Loucy (cell line): ENCODE data around the gene FSTL4.

Source experiments
- H2AFZ ChIP-seq: fragments of 200-600 bp; sonication (generic); 2 replicates; pipeline ENCODE4 v1.6.0; 2016; ENCODE audit warnings: antibody characterized with exemption, mild to moderate bottlenecking, low read length, moderate library complexity
- H3F3A ChIP-seq: fragments of 200-600 bp; 2 replicates; pipeline ENCODE4 v1.6.0; 2016; ENCODE audit warnings: antibody characterized with exemption, low read depth, mild to moderate bottlenecking
- H3K27me3 ChIP-seq: fragments of 200-600 bp; sonication (generic); 2 replicates; pipeline ENCODE4 v1.6.1; 2014; ENCODE audit warnings: low read length, mild to moderate bottlenecking; ENCODE audit not compliant: insufficient read depth, poor library complexity, severe bottlenecking
- H3K36me3 ChIP-seq: fragments of 200-600 bp; sonication (generic); 2 replicates; pipeline ENCODE4 v1.6.1; 2016; ENCODE audit warnings: low read length; ENCODE audit not compliant: insufficient read depth
- H3K4me1 ChIP-seq: fragments of 200-600 bp; sonication (generic); 2 replicates; pipeline ENCODE4 v1.5.1; 2014; ENCODE audit warnings: low read length, mild to moderate bottlenecking; ENCODE audit not compliant: insufficient read depth, poor library complexity, severe bottlenecking
- H3K4me2 ChIP-seq: fragments of 200-600 bp; sonication (generic); 2 replicates; pipeline ENCODE4 v1.6.0; 2014; ENCODE audit warnings: antibody characterized with exemption, low read length, low read depth, mild to moderate bottlenecking; ENCODE audit not compliant: poor library complexity, severe bottlenecking
- H3K4me3 ChIP-seq: fragments of 200-600 bp; sonication (generic); 2 replicates; pipeline ENCODE4 v1.5.1; 2014; ENCODE audit warnings: low read length, mild to moderate bottlenecking, mixed read lengths; ENCODE audit not compliant: poor library complexity, severe bottlenecking
- H3K79me2 ChIP-seq: fragments of 200-600 bp; sonication (generic); 2 replicates; pipeline ENCODE4 v1.6.1; 2014; ENCODE audit warnings: low read length; ENCODE audit not compliant: insufficient read depth
- H3K9ac ChIP-seq: fragments of 200-600 bp; sonication (generic); 2 replicates; pipeline ENCODE4 v1.6.0; 2014; ENCODE audit warnings: mild to moderate bottlenecking, low read depth, low read length, moderate library complexity; ENCODE audit not compliant: poor library complexity, severe bottlenecking
- H3K9me2 ChIP-seq: fragments of 200-600 bp; sonication (generic); replicated peaks from 2 replicates; pipeline ENCODE4 v1.6.1; 2016; ENCODE audit warnings: low read depth, low read length, mixed read lengths
- H3K9me3 ChIP-seq: fragments of 200-600 bp; sonication (generic); 2 replicates; pipeline ENCODE4 v1.6.1; 2014; ENCODE audit warnings: mild to moderate bottlenecking, antibody characterized with exemption, low read length, low read depth; ENCODE audit not compliant: insufficient read depth
- H4K20me1 ChIP-seq: fragments of 200-600 bp; sonication (generic); 2 replicates; pipeline ENCODE4 v1.6.0; 2014; ENCODE audit warnings: antibody characterized with exemption, low read length, mild to moderate bottlenecking; ENCODE audit not compliant: insufficient read depth, poor library complexity, severe bottlenecking
- EZH2phosphoT487 ChIP-seq: fragments of 200-600 bp; IDR thresholded peaks from 2 replicates; pipeline ENCODE4 v1.6.1; 2018; ENCODE audit warnings: antibody characterized with exemption, mild to moderate bottlenecking, moderate library complexity, borderline replicate concordance
- TF ChIP-seq, protein P1 (sequence below): fragments of 200-600 bp; sonication (generic); conservative IDR thresholded peaks from 2 replicates; pipeline ENCODE4 v1.5.1; 2014; ENCODE audit warnings: mild to moderate bottlenecking, antibody characterized with exemption, low read length

Gene FSTL4

DNA sequence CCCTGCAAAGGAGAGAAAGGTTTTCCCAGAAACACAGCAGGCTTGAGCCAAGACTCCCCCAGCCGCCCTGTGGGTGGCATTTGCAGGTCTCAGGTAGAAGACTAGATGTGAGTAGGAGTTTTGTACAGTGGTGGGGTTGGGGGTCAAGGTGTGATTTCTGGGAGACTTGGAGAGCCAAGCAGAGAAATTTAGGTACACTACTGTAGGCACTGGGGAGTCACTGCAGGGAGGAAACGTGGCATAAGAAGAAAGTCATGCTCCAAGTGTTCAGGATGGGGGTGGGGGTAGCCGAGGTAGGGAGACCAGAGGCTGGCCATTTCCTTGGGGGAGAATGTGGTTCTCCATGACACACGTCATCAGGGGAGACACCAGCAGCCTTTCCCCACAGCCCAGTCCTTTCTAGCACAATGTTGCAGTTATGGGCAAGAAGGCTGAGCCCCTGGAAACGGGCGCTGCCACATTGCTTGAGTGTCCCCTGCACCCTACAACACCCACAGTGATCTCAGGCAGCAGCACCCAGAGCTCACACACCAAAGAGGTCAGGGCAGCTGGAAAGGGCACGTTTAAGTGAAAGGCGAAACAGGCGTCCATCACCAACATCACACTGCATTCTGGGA lies 210.5 kb downstream of the FSTL4 start:
- H3K4me2 ChIP-seq, result no peak overlapping the region
- no peaks in the 10 kb centered on the region for H3K9me3 ChIP-seq
- H3K27me3 ChIP-seq, result no peaks in the 10 kb centered on the region
- peaks cover 13% of the 10 kb centered on the region for H3K4me1 ChIP-seq
- no peak overlapping the region for H3K4me3 ChIP-seq
- H3F3A ChIP-seq, result no peaks in the 10 kb centered on the region
- no peak overlapping the region for H2AFZ ChIP-seq
- H3K9ac ChIP-seq, result no peak overlapping the region
- H4K20me1 ChIP-seq, result no peaks in the 10 kb centered on the region
- no peaks in the 10 kb centered on the region for H3K36me3 ChIP-seq
- H3K9me2 ChIP-seq, result no peaks in the 10 kb centered on the region
- H3K79me2 ChIP-seq, result no peaks in the 10 kb centered on the region
- TF ChIP-seq EZH2phosphoT487, result no peak
- TF ChIP-seq, protein P1, sequence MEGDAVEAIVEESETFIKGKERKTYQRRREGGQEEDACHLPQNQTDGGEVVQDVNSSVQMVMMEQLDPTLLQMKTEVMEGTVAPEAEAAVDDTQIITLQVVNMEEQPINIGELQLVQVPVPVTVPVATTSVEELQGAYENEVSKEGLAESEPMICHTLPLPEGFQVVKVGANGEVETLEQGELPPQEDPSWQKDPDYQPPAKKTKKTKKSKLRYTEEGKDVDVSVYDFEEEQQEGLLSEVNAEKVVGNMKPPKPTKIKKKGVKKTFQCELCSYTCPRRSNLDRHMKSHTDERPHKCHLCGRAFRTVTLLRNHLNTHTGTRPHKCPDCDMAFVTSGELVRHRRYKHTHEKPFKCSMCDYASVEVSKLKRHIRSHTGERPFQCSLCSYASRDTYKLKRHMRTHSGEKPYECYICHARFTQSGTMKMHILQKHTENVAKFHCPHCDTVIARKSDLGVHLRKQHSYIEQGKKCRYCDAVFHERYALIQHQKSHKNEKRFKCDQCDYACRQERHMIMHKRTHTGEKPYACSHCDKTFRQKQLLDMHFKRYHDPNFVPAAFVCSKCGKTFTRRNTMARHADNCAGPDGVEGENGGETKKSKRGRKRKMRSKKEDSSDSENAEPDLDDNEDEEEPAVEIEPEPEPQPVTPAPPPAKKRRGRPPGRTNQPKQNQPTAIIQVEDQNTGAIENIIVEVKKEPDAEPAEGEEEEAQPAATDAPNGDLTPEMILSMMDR, result no peak

DNA sequence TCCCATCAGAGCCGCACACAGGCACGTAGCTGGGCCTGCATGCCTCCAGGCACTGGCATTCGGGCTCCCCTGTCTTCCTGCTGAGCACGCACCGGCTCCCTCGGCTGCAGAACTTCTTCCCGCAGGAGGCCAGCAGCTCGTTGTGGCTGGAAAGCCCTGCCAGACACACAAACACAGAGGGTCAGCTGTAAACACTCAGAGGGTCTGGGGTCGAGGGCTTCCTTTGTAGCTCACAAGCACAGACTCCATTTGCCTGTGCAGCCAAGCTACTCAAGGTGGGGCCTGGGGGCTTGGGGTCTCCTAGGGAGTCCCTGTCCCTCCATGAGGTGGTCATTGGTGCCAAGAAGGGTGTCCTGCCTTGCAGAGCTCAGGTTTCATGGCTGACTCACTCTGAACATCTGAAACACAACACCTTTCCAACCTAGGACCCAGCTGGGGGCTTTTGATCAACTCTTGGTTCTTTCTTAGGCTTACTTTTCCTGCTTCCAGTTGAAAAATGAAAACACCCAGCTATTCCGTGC lies 211.4 kb downstream of the FSTL4 start:
- no peaks in the 10 kb centered on the region for H3K27me3 ChIP-seq
- H3K36me3 ChIP-seq, result no peaks in the 10 kb centered on the region
- H3K4me3 ChIP-seq, result no peak overlapping the region
- TF ChIP-seq, protein P1, result no peak
- TF ChIP-seq EZH2phosphoT487, result no peak
- no peaks in the 10 kb centered on the region for H3F3A ChIP-seq
- H3K9me2 ChIP-seq, result no peaks in the 10 kb centered on the region
- H3K79me2 ChIP-seq, result no peaks in the 10 kb centered on the region
- no peak overlapping the region for H3K4me2 ChIP-seq
- peaks cover 15% of the 10 kb centered on the region for H3K4me1 ChIP-seq
- H3K9ac ChIP-seq, result no peak overlapping the region
- H4K20me1 ChIP-seq, result no peaks in the 10 kb centered on the region
- H3K9me3 ChIP-seq, result no peaks in the 10 kb centered on the region
- H2AFZ ChIP-seq, result no peak overlapping the region

DNA sequence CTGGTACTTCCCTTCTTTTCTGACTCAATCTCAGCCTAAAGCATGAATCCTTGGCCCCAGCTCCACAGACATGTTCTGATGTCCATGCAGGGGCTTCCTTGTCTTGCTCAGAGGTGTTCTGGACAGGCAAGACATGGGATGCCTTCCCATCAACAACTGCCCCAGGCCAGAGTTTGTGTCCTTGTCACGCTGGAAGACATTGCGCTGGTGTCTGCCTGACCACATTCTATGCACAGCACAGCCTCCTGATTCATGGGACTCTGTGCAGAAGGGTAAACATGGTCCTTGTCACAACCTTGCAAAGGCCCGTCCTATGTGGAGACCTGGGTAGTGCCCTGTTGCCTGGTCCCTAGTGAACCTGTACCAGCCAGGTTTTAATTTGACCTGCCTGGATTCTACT lies 212.2 kb downstream of the FSTL4 start:
- Histone ChIP-seq H3K4me3 (no peak overlapping the region), H3K9ac (no peak overlapping the region), H3K27me3 (no peaks in the 10 kb centered on the region), H4K20me1 (no peaks in the 10 kb centered on the region), H3K4me1 (peaks cover 15% of the 10 kb centered on the region), H3K79me2 (no peaks in the 10 kb centered on the region), H3K36me3 (no peaks in the 10 kb centered on the region), H3K9me3 (no peaks in the 10 kb centered on the region), H3K4me2 (no peak overlapping the region), H3F3A (no peaks in the 10 kb centered on the region), H3K9me2 (no peaks in the 10 kb centered on the region), H2AFZ (no peak overlapping the region)
- TF ChIP-seq EZH2phosphoT487, result no peak
- TF ChIP-seq, protein P1, result no peak
